GM23338 (cell line): ENCODE results near the gene KIAA1671. TPM values are rescaled to one million over a fixed set of nuclear protein-coding genes. Genes with fewer than 3 reads are reported as not detected.

Experiments
- ATAC-seq: fragments of 200-7000 bp; cut with Tn5 transposase; 3 replicates; pipeline ENCODE4 v1.9.1; 2020
- DNase-seq: peaks from one replicate; pipeline ENCODE4 v3.0.0-alpha.2; 2015; ENCODE audit warnings: low spot score
- H2AFZ ChIP-seq: fragments of 200-600 bp; sonication (generic); 2 replicates; pipeline ENCODE4 v1.8.0; 2016; ENCODE audit warnings: antibody characterized with exemption, mild to moderate bottlenecking, moderate library complexity
- H3F3A ChIP-seq: fragments of 200-600 bp; sonication (generic); replicated peaks from 2 replicates; pipeline ENCODE4 v1.8.0; 2017; ENCODE audit warnings: antibody characterized with exemption, mixed run types, low read depth
- H3K27ac ChIP-seq: fragments of 200-600 bp; sonication (generic); 2 replicates; pipeline ENCODE4 v1.6.1; 2016; ENCODE audit warnings: low read depth
- H3K27me3 ChIP-seq: fragments of 200-600 bp; sonication (generic); 2 replicates; pipeline ENCODE4 v1.8.0; 2016; ENCODE audit warnings: mild to moderate bottlenecking, mixed run types, moderate library complexity; ENCODE audit not compliant: insufficient read depth
- H3K36me3 ChIP-seq: fragments of 200-600 bp; sonication (generic); 2 replicates; pipeline ENCODE4 v1.8.0; 2016; ENCODE audit warnings: mild to moderate bottlenecking; ENCODE audit not compliant: insufficient read depth
- H3K4me1 ChIP-seq: fragments of 200-600 bp; sonication (generic); 2 replicates; pipeline ENCODE4 v1.8.0; 2016; ENCODE audit warnings: mild to moderate bottlenecking, moderate library complexity; ENCODE audit not compliant: insufficient read depth
- H3K4me2 ChIP-seq: fragments of 200-600 bp; sonication (generic); 2 replicates; pipeline ENCODE4 v1.7.1; 2017; ENCODE audit warnings: mixed run types
- H3K4me3 ChIP-seq: fragments of 200-600 bp; sonication (generic); 2 replicates; pipeline ENCODE4 v1.6.1; 2016; ENCODE audit warnings: mixed run types
- H3K79me2 ChIP-seq: fragments of 200-600 bp; sonication (generic); replicated peaks from 2 replicates; pipeline ENCODE4 v1.8.0; 2017; ENCODE audit warnings: mild to moderate bottlenecking; ENCODE audit not compliant: insufficient read depth
- H3K9me2 ChIP-seq: fragments of 200-600 bp; sonication (generic); 2 replicates; pipeline ENCODE4 v1.8.0; 2017; ENCODE audit not compliant: insufficient read depth
- H4K20me1 ChIP-seq: fragments of 200-600 bp; sonication (generic); replicated peaks from 2 replicates; pipeline ENCODE4 v1.8.0; 2017; ENCODE audit warnings: mild to moderate bottlenecking; ENCODE audit not compliant: insufficient read depth
- H3K27ac Mint-ChIP-seq: 2 replicates; pipeline ENCODE4 v1.8.0; 2020; ENCODE audit warnings: inconsistent platforms, mild to moderate bottlenecking, moderate library complexity, mixed read lengths
- H3K27me3 Mint-ChIP-seq: 3 replicates; pipeline ENCODE4 v1.8.0; 2022; ENCODE audit warnings: low read depth, mild to moderate bottlenecking, moderate library complexity, mixed read lengths, inconsistent platforms; ENCODE audit not compliant: insufficient read depth, poor library complexity
- H3K36me3 Mint-ChIP-seq: 3 replicates; pipeline ENCODE4 v1.8.0; 2021; ENCODE audit warnings: low read depth, mild to moderate bottlenecking, inconsistent platforms, moderate library complexity, mixed read lengths
- H3K4me1 Mint-ChIP-seq: 3 replicates; pipeline ENCODE4 v1.8.0; 2020; ENCODE audit warnings: mild to moderate bottlenecking, inconsistent platforms, mixed read lengths
- H3K4me3 Mint-ChIP-seq: 3 replicates; pipeline ENCODE4 v1.8.0; 2021; ENCODE audit warnings: moderate library complexity, mild to moderate bottlenecking, inconsistent platforms, mixed read lengths
- H3K9me3 Mint-ChIP-seq: 3 replicates; pipeline ENCODE4 v1.8.0; 2020; ENCODE audit warnings: moderate library complexity, mild to moderate bottlenecking, inconsistent platforms, mixed read lengths
- CREB1 ChIP-seq: fragments of 250-450 bp; sonication (Bioruptor Pico); IDR thresholded peaks from 2 replicates; pipeline ENCODE4 v1.5.0; 2020; ENCODE audit warnings: low read depth, mild to moderate bottlenecking, moderate library complexity
- EZH2phosphoT487 ChIP-seq: fragments of 200-600 bp; sonication (generic); IDR thresholded peaks from one replicate; pipeline ENCODE4 v1.8.1; 2018; ENCODE audit warnings: antibody characterized with exemption; ENCODE audit not compliant: unreplicated experiment
- POLR2AphosphoS5 ChIP-seq: IDR thresholded peaks from 2 replicates; pipeline ENCODE4 v1.6.1; 2016; ENCODE audit warnings: antibody characterized with exemption, low read depth
- STAT1 ChIP-seq: IDR thresholded peaks from one replicate; pipeline ENCODE4 v1.6.1; 2016; ENCODE audit warnings: antibody characterized with exemption; ENCODE audit not compliant: unreplicated experiment
- polyA plus RNA-seq: library from polyadenylated mRNA; unstranded; fragments of >200 nt; fragmentation: Nextera tagmentation; extraction: Ambion mirVana; gene quantifications from 2 replicates; pipeline ENCODE4 v1.2.1, GENCODE V29; 2016
- total RNA-seq: library from RNA; depleted of rRNA; stranded (reverse); fragments of >200 nt; shearing (Covaris generic); gene quantifications from 2 replicates; pipeline ENCODE4 v1.2.3, GENCODE V29; 2014
- TF ChIP-seq, protein P1 (sequence below), 2 experiments: fragments of 200-600 bp in 1 of 2; sonication (generic) in 1 of 2; conservative IDR thresholded peaks; 2 replicates each; pipeline versions ENCODE4 v1.5.1 to v1.6.1; 2016 to 2017; ENCODE audit warnings: antibody characterized with exemption in 2 of 2, low read depth in 2 of 2, mild to moderate bottlenecking in 2 of 2, moderate library complexity in 1 of 2
- TF ChIP-seq, protein P2 (sequence below): fragments of 250-450 bp; sonication (Bioruptor Pico); IDR thresholded peaks from 2 replicates; pipeline ENCODE4 v1.5.0; 2020; ENCODE audit warnings: mild to moderate bottlenecking, moderate library complexity

The KIAA1671 gene
- total and polyA plus RNA-seq, 2 experiments from 2014 or later: 6.1 to 27.2 TPM

DNA sequence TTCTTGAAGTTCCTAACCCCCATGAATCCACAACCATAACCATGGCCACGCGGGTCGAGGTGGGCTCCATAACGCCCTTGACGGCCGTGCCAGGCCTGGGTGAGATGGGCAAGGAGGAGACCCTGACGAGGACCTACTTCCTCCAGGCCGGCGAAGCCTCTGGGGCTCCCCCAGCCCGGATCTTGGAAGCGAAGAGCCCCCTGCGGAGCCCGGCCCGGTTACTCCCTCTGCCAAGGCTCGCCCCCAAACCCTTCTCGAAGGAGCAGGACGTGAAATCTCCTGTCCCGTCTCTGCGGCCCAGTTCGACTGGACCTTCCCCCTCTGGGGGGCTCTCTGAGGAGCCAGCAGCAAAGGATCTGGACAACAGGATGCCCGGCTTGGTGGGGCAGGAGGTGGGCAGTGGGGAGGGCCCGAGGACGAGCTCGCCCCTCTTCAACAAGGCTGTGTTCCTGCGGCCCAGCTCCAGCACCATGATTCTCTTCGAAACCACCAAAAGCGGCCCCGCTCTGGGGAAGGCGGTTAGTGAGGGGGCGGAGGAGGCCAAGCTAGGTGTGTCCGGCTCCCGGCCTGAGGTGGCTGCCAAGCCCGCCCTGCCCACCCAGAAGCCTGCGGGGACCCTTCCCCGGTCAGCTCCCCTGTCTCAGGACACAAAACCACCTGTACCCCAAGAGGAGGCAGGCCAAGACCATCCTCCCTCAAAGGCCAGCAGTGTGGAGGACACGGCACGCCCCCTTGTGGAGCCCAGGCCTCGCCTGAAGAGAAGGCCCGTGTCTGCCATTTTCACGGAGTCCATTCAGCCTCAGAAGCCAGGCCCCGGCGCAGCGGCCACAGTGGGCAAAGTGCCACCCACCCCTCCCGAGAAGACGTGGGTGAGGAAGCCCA, 75.7 kb downstream of the KIAA1671 start:
- no peak overlapping the region for H3K4me3 ChIP-seq
- H2AFZ ChIP-seq: no peak overlapping the region
- ATAC-seq (peak; percentile 93), DNase-seq (peak; percentile 81)
- no peaks in the 10 kb centered on the region for H3F3A ChIP-seq
- TF ChIP-seq POLR2AphosphoS5: no peak
- TF ChIP-seq, protein P1, sequence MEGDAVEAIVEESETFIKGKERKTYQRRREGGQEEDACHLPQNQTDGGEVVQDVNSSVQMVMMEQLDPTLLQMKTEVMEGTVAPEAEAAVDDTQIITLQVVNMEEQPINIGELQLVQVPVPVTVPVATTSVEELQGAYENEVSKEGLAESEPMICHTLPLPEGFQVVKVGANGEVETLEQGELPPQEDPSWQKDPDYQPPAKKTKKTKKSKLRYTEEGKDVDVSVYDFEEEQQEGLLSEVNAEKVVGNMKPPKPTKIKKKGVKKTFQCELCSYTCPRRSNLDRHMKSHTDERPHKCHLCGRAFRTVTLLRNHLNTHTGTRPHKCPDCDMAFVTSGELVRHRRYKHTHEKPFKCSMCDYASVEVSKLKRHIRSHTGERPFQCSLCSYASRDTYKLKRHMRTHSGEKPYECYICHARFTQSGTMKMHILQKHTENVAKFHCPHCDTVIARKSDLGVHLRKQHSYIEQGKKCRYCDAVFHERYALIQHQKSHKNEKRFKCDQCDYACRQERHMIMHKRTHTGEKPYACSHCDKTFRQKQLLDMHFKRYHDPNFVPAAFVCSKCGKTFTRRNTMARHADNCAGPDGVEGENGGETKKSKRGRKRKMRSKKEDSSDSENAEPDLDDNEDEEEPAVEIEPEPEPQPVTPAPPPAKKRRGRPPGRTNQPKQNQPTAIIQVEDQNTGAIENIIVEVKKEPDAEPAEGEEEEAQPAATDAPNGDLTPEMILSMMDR (conservative IDR thresholded peaks at IDR 0.05; ENCODE audit: low read depth in 2 of 2): peak; percentile 64 to 96
- H3K9me3 Mint-ChIP-seq: no peaks in the 10 kb centered on the region
- no peak overlapping the region for H3K27ac ChIP-seq
- H3K4me1 ChIP-seq: 0 out of 2 replicates have a peak, but pooled peaks cover 5% of the 10 kb centered on the region
- H3K4me2 ChIP-seq: no peak overlapping the region
- H4K20me1 ChIP-seq: no peaks in the 10 kb centered on the region; the same call in 1 of the 2 replicates
- no peaks in the 10 kb centered on the region for H3K36me3 ChIP-seq
- H3K4me1 Mint-ChIP-seq: peaks cover 12% of the 10 kb centered on the region
- H3K27ac Mint-ChIP-seq: no peak overlapping the region
- no peaks in the 10 kb centered on the region; the same call in 1 of the 2 replicates for H3K79me2 ChIP-seq
- peaks cover 4% of the 10 kb centered on the region; the same call in 1 of the 3 replicates for H3K36me3 Mint-ChIP-seq
- H3K9me2 ChIP-seq: no peaks in the 10 kb centered on the region
- peaks cover 5% of the 10 kb centered on the region for H3K27me3 Mint-ChIP-seq
- no peaks in the 10 kb centered on the region for H3K27me3 ChIP-seq
- H3K4me3 Mint-ChIP-seq: no peak overlapping the region

DNA sequence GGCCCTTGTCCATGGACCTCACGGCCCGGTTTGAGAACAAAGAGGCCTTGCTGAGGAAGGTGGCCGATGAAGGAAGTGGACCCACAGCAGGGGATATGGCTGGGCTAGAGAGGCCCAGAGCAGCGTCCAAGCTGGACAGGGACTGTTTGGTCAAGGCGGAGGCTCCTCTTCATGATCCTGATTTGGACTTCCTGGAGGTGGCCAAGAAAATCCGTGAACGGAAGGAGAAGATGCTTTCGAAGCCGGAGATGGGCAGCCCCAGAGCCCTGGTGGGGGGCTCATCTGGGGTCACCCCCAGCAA, 76.3 kb downstream of the KIAA1671 start:
- Histone ChIP-seq H3F3A (no peaks in the 10 kb centered on the region), H3K27ac (no peak overlapping the region), H3K4me3 (no peak overlapping the region), H3K4me2 (no peak overlapping the region), H3K9me2 (no peaks in the 10 kb centered on the region), H3K79me2 (no peaks in the 10 kb centered on the region; the same call in 1 of the 2 replicates), H3K36me3 (no peaks in the 10 kb centered on the region), H3K27me3 (no peaks in the 10 kb centered on the region), H2AFZ (no peak overlapping the region), H3K4me1 (0 out of 2 replicates have a peak, but pooled peaks cover 5% of the 10 kb centered on the region), H4K20me1 (no peaks in the 10 kb centered on the region; the same call in 1 of the 2 replicates)
- TF ChIP-seq STAT1: no peak
- no peak for TF ChIP-seq EZH2phosphoT487
- TF ChIP-seq CREB1 (CRISPR knock-in tag): no peak
- Mint-ChIP-seq H3K4me3 (no peak overlapping the region), H3K36me3 (peaks cover 4% of the 10 kb centered on the region; the same call in 1 of the 3 replicates), H3K27me3 (peaks cover 5% of the 10 kb centered on the region), H3K4me1 (peaks cover 12% of the 10 kb centered on the region), H3K27ac (no peak overlapping the region), H3K9me3 (no peaks in the 10 kb centered on the region)
- ATAC-seq (no peak), DNase-seq (no peak)

DNA sequence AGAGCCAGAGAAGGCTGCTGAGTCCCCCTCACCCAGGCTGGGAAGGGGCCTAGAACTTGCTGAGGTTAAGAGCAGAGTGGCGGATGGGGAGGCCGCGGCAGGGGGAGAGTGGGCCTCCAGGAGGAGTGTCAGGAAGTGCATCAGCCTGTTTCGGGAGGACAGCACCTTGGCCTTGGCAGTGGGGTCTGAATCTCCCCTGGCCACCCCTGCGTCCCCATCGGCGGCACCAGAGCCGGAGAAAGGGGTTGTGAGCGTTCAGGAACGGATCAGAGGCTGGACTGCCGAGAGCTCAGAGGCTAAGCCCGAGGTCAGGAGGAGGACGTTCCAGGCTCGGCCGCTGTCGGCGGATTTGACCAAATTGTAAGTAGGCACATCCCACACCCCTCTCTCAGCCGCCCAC, 76.7 kb downstream of the KIAA1671 start:
- ATAC-seq: no peak
- no peak overlapping the region for H3K27ac Mint-ChIP-seq
- 0 out of 2 replicates have a peak, but pooled peaks cover 5% of the 10 kb centered on the region for H3K4me1 ChIP-seq
- no peak overlapping the region for H3K4me3 ChIP-seq
- no peaks in the 10 kb centered on the region for H3K36me3 ChIP-seq
- H3K4me1 Mint-ChIP-seq: peaks cover 12% of the 10 kb centered on the region
- no peak for DNase-seq
- no peaks in the 10 kb centered on the region for H3K9me2 ChIP-seq
- no peaks in the 10 kb centered on the region for H3F3A ChIP-seq
- H3K4me2 ChIP-seq: no peak overlapping the region
- H3K27me3 Mint-ChIP-seq: peaks cover 5% of the 10 kb centered on the region
- H3K27ac ChIP-seq: no peak overlapping the region
- H4K20me1 ChIP-seq: no peaks in the 10 kb centered on the region; the same call in 1 of the 2 replicates
- peaks cover 5% of the 10 kb centered on the region; the same call in 1 of the 3 replicates for H3K36me3 Mint-ChIP-seq
- no peaks in the 10 kb centered on the region; the same call in 1 of the 2 replicates for H3K79me2 ChIP-seq
- no peak overlapping the region for H2AFZ ChIP-seq
- no peak overlapping the region for H3K4me3 Mint-ChIP-seq
- no peaks in the 10 kb centered on the region for H3K9me3 Mint-ChIP-seq
- no peaks in the 10 kb centered on the region for H3K27me3 ChIP-seq
- TF ChIP-seq POLR2AphosphoS5: no peak
- TF ChIP-seq, protein P2, sequence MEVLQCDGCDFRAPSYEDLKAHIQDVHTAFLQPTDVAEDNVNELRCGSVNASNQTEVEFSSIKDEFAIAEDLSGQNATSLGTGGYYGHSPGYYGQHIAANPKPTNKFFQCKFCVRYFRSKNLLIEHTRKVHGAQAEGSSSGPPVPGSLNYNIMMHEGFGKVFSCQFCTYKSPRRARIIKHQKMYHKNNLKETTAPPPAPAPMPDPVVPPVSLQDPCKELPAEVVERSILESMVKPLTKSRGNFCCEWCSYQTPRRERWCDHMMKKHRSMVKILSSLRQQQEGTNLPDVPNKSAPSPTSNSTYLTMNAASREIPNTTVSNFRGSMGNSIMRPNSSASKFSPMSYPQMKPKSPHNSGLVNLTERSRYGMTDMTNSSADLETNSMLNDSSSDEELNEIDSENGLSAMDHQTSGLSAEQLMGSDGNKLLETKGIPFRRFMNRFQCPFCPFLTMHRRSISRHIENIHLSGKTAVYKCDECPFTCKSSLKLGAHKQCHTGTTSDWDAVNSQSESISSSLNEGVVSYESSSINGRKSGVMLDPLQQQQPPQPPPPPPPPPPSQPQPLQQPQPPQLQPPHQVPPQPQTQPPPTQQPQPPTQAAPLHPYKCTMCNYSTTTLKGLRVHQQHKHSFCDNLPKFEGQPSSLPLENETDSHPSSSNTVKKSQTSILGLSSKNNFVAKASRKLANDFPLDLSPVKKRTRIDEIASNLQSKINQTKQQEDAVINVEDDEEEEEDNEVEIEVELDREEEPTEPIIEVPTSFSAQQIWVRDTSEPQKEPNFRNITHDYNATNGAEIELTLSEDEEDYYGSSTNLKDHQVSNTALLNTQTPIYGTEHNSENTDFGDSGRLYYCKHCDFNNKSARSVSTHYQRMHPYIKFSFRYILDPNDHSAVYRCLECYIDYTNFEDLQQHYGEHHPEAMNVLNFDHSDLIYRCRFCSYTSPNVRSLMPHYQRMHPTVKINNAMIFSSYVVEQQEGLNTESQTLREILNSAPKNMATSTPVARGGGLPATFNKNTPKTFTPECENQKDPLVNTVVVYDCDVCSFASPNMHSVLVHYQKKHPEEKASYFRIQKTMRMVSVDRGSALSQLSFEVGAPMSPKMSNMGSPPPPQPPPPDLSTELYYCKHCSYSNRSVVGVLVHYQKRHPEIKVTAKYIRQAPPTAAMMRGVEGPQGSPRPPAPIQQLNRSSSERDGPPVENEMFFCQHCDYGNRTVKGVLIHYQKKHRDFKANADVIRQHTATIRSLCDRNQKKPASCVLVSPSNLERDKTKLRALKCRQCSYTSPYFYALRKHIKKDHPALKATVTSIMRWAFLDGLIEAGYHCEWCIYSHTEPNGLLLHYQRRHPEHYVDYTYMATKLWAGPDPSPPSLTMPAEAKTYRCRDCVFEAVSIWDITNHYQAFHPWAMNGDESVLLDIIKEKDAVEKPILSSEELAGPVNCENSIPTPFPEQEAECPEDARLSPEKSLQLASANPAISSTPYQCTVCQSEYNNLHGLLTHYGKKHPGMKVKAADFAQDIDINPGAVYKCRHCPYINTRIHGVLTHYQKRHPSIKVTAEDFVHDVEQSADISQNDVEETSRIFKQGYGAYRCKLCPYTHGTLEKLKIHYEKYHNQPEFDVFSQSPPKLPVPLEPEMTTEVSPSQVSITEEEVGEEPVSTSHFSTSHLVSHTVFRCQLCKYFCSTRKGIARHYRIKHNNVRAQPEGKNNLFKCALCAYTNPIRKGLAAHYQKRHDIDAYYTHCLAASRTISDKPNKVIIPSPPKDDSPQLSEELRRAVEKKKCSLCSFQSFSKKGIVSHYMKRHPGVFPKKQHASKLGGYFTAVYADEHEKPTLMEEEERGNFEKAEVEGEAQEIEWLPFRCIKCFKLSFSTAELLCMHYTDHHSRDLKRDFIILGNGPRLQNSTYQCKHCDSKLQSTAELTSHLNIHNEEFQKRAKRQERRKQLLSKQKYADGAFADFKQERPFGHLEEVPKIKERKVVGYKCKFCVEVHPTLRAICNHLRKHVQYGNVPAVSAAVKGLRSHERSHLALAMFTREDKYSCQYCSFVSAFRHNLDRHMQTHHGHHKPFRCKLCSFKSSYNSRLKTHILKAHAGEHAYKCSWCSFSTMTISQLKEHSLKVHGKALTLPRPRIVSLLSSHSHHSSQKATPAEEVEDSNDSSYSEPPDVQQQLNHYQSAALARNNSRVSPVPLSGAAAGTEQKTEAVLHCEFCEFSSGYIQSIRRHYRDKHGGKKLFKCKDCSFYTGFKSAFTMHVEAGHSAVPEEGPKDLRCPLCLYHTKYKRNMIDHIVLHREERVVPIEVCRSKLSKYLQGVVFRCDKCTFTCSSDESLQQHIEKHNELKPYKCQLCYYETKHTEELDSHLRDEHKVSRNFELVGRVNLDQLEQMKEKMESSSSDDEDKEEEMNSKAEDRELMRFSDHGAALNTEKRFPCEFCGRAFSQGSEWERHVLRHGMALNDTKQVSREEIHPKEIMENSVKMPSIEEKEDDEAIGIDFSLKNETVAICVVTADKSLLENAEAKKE: no peak
